Measurements from ENCODE around the gene SULF2.

SULF2 gene

GRCh38 chr20:47783828-47784598, 1.3 kb downstream of the SULF2 start:
- DNase-seq = no peak

- DNase-seq = no peak
Observed at GRCh38 chr20:47782920-47783552, 2.2 kb downstream of the SULF2 start.

GRCh38 chr20:47782076-47782475, 3.2 kb downstream of the SULF2 start:
- DNase-seq = no peak

GRCh38 chr20:47781632-47782031, 3.6 kb downstream of the SULF2 start:
- DNase-seq = no peak

GRCh38 chr20:47780720-47781389, 4.4 kb downstream of the SULF2 start:
- no peak for DNase-seq

- no peak for DNase-seq
Observed at GRCh38 chr20:47778398-47779354, 6.6 kb downstream of the SULF2 start.

GRCh38 chr20:47777220-47777619, 8.1 kb downstream of the SULF2 start:
- no peak for DNase-seq

- no peak for DNase-seq
Observed at GRCh38 chr20:47776639-47777038, 8.6 kb downstream of the SULF2 start.

GRCh38 chr20:47775841-47776240, 9.4 kb downstream of the SULF2 start:
- no peak for DNase-seq

GRCh38 chr20:47775039-47775438, 10.2 kb downstream of the SULF2 start:
- no peak for DNase-seq

GRCh38 chr20:47774131-47774777, 11.0 kb downstream of the SULF2 start:
- DNase-seq = no peak

GRCh38 chr20:47773371-47773786, 11.9 kb downstream of the SULF2 start:
- no peak for DNase-seq

GRCh38 chr20:47770935-47771334, 14.3 kb downstream of the SULF2 start:
- DNase-seq = no peak

- DNase-seq = no peak
Observed at GRCh38 chr20:47768016-47768824, 17.1 kb downstream of the SULF2 start.

- DNase-seq = no peak
Observed at GRCh38 chr20:47765691-47766594, 19.3 kb downstream of the SULF2 start.

GRCh38 chr20:47765271-47765670, 20.0 kb downstream of the SULF2 start:
- no peak for DNase-seq

- DNase-seq = no peak
Observed at GRCh38 chr20:47764154-47764733, 21.0 kb downstream of the SULF2 start.

- DNase-seq = no peak
Observed at GRCh38 chr20:47762699-47763268, 22.5 kb downstream of the SULF2 start.

- no peak for DNase-seq
Observed at GRCh38 chr20:47761482-47762047, 23.7 kb downstream of the SULF2 start.

Data from NCI-H524 treated with DMSO at 0.1 percent for 48 hours (cell line).